Esophagus muscularis mucosa (tissue), 3 donors: ENCODE results near the gene STK32B.

Experiments used
- CTCF ChIP-seq, 3 experiments: fragments of 200-600 bp in 2 of 3; fragments of 450-650 bp in 1 of 3; sonication (generic) in 2 of 3; IDR thresholded peaks; one replicate each; pipeline ENCODE4 v1.5.1; 2017 to 2019; ENCODE audit warnings: antibody characterized with exemption in 3 of 3, mild to moderate bottlenecking in 2 of 3, moderate library complexity in 1 of 3
- POLR2A ChIP-seq: fragments of 450-650 bp; IDR thresholded peaks from one replicate; pipeline ENCODE4 v1.6.1; 2017; ENCODE audit warnings: antibody characterized with exemption, moderate library complexity, mild to moderate bottlenecking, low read depth

DNA sequence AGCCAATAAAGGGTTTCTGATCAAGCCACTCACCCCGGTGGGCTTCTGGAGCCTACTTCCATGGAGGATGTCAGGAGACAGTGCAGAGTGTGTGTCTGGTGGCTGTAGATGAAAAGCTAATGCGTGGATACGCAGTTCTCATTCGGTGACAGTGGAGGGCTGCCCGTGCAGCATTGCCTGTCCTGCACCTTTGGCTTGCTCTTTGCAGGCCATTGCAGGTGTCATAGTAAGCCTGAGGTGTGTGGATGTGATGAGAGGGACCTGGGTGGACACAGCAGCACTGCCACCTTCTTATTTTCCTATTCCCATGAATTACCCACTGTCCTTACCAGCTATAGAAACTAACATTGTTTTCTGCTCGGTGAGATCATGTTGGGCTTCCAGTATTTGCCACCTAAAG is 101.2 kb downstream of the STK32B start:
- TF ChIP-seq CTCF (IDR thresholded peaks at IDR 0.05) = no peak
- no peak for TF ChIP-seq POLR2A
